Endothelial cell of umbilical vein (primary cell): Measurements from ENCODE around the gene TSPAN15. TPM values are rescaled to one million over a fixed set of nuclear protein-coding genes. Genes with fewer than 3 reads are reported as not detected.

Source experiments
- BruUV-seq: library from RNA; stranded (reverse); fragments of 400-500 nt; replicated peaks from 2 replicates; lab custom pipeline; 2021; lab: Mats Ljungman, UMichigan
- CTCF ChIA-PET: fragments of 300-600, 350-600 bp; sonication (Branson Sonifier 250); formaldehyde crosslinking; loops from one replicate; lab custom pipeline; 2021; ENCODE audit warnings: antibody characterized with exemption, inconsistent platforms; lab: Charles Lee
- POLR2A ChIA-PET: fragments of 300-600, 350-600 bp; sonication (Branson Sonifier 250); formaldehyde crosslinking; loops from one replicate; lab custom pipeline; 2021; ENCODE audit warnings: antibody characterized with exemption, inconsistent platforms; lab: Charles Lee
- DNase-seq: peaks from one replicate; pipeline ENCODE4 v3.0.0-alpha.2; 2011; ENCODE audit warnings: low read depth, low spot score
- FAIRE-seq: peaks from 2 replicates; lab custom pipeline; 2011; peaks lifted over from hg19 to GRCh38; lab: Jason Lieb, UNC
- H2AFZ ChIP-seq: 2 replicates; pipeline ENCODE4 v1.6.0; 2012; ENCODE audit warnings: low read depth, low read length, control low read depth, inconsistent platforms
- H3K27ac ChIP-seq: 2 replicates; pipeline ENCODE4 v1.5.1; 2011; ENCODE audit warnings: low read depth, mild to moderate bottlenecking, control low read depth, low read length, moderate library complexity; ENCODE audit not compliant: insufficient read depth
- H3K27me3 ChIP-seq, 2 experiments: 2 replicates each; pipeline versions ENCODE4 v1.6.0 to v1.6.1; 2011; ENCODE audit warnings: low read length in 2 of 2, mixed read lengths in 1 of 2; ENCODE audit not compliant: control insufficient read depth in 2 of 2, insufficient read depth in 2 of 2
- H3K36me3 ChIP-seq, 2 experiments: 2 replicates in 1 of 2; 3 replicates in 1 of 2; pipeline ENCODE4 v1.5.1; 2011; ENCODE audit warnings: low read length in 2 of 2, mild to moderate bottlenecking in 1 of 2, moderate library complexity in 1 of 2; ENCODE audit not compliant: control insufficient read depth in 2 of 2, insufficient read depth in 2 of 2; ENCODE audit errors: extremely low read depth in 1 of 2
- H3K4me1 ChIP-seq: 3 replicates; pipeline ENCODE4 v1.5.1; 2011; ENCODE audit warnings: mild to moderate bottlenecking, low read length; ENCODE audit not compliant: control insufficient read depth, insufficient read depth; ENCODE audit errors: extremely low read depth
- H3K4me2 ChIP-seq: 2 replicates; pipeline ENCODE4 v1.6.1; 2011; ENCODE audit warnings: low read length, control low read depth, mixed read lengths; ENCODE audit not compliant: insufficient read depth
- H3K4me3 ChIP-seq, 3 experiments: fragments of 200-600 bp in 1 of 3; sonication (generic), shearing (Covaris generic) in 1 of 3; replicated peaks in 1 of 3; 2 replicates each; pipeline ENCODE4 v1.5.1; 2011 to 2016; ENCODE audit warnings: control low read depth in 3 of 3, low read length in 3 of 3, mild to moderate bottlenecking in 2 of 3, inconsistent platforms in 1 of 3, low read depth in 1 of 3, moderate library complexity in 1 of 3; ENCODE audit not compliant: insufficient read depth in 1 of 3
- H3K79me2 ChIP-seq: 2 replicates; pipeline ENCODE4 v1.6.0; 2012; ENCODE audit warnings: low read length, inconsistent platforms; ENCODE audit not compliant: control insufficient read depth, insufficient read depth
- H3K9ac ChIP-seq: replicated peaks from 2 replicates; pipeline ENCODE3; 2011; ENCODE audit warnings: low read length, control low read depth; ENCODE audit not compliant: insufficient read depth; ENCODE audit errors: extremely low read depth
- H3K9me1 ChIP-seq: replicated peaks from 3 replicates; pipeline ENCODE4 v1.6.0; 2011; ENCODE audit warnings: mild to moderate bottlenecking, low read length; ENCODE audit not compliant: control insufficient read depth, insufficient read depth; ENCODE audit errors: extremely low read depth
- H3K9me3 ChIP-seq: replicated peaks from 2 replicates; pipeline ENCODE4 v1.5.1; 2012; ENCODE audit warnings: low read length, inconsistent platforms; ENCODE audit not compliant: control insufficient read depth, insufficient read depth
- H4K20me1 ChIP-seq: replicated peaks from 2 replicates; pipeline ENCODE3; 2011; ENCODE audit warnings: mild to moderate bottlenecking, low read length; ENCODE audit not compliant: control insufficient read depth, insufficient read depth; ENCODE audit errors: extremely low read depth
- EZH2 ChIP-seq: IDR thresholded peaks from 2 replicates; pipeline ENCODE4 v1.6.1; 2012; ENCODE audit warnings: borderline replicate concordance, low read depth, mild to moderate bottlenecking, moderate library complexity, low read length, inconsistent platforms; ENCODE audit not compliant: severe bottlenecking
- FOS ChIP-seq: IDR thresholded peaks from 2 replicates; pipeline ENCODE4 v1.6.1; 2011; ENCODE audit warnings: mild to moderate bottlenecking, low read length, moderate library complexity, borderline replicate concordance; ENCODE audit not compliant: insufficient read depth
- GATA2 ChIP-seq: IDR thresholded peaks from 2 replicates; pipeline ENCODE4 v1.7.0; 2011; ENCODE audit warnings: low read depth, mild to moderate bottlenecking, moderate library complexity, mixed read lengths, low read length; ENCODE audit not compliant: insufficient read length, insufficient read depth
- JUN ChIP-seq: IDR thresholded peaks from 2 replicates; pipeline ENCODE4 v1.6.1; 2011; ENCODE audit warnings: borderline replicate concordance, low read depth; ENCODE audit not compliant: insufficient read length, insufficient read depth
- MYC ChIP-seq: IDR thresholded peaks from one replicate; pipeline ENCODE4 v1.6.1; 2011; ENCODE audit warnings: mild to moderate bottlenecking, low read depth, low read length
- POLR2A ChIP-seq: IDR thresholded peaks from 2 replicates; pipeline ENCODE4 v1.6.1; 2012; ENCODE audit warnings: low read depth, mild to moderate bottlenecking, control low read depth, low read length
- POLR2AphosphoS5 ChIP-seq: IDR thresholded peaks from 2 replicates; pipeline ENCODE4 v1.6.1; 2012; ENCODE audit warnings: low read depth, mild to moderate bottlenecking, control low read depth, low read length, moderate library complexity; ENCODE audit not compliant: insufficient read depth
- dilution Hi-C: fragments of 300-500 bp; cut with MboI; formaldehyde crosslinking; loops from one replicate; pipeline ENCODE4 v1.15.0; 2019; ENCODE audit warnings: low sequenced_read_pairs; ENCODE audit not compliant: extremely low pct_ligation_motif_present
- intact Hi-C: fragments of 100-400 bp; cut with micrococcal nuclease; formaldehyde crosslinking; loops from one replicate; pipeline ENCODE4 v1.10.0; 2022
- polyA plus RNA-seq, 4 experiments: library from polyadenylated mRNA; depleted of rRNA in 3 of 4; stranded (reverse) in 3 of 4; unstranded in 1 of 4; fragments of >200 nt; gene quantifications; 2 replicates each; pipeline versions ENCODE4 v1.2.1 to v1.2.3, GENCODE V29; 2011 to 2012; ENCODE audit warnings: missing spikeins in 1 of 4
- total RNA-seq: library from RNA; stranded (reverse); gene quantifications from 2 replicates; pipeline ENCODE4 v1.2.3, GENCODE V29; 2021
- TF ChIP-seq, protein P1 (sequence below), 2 donors: IDR thresholded peaks; 1 replicate in 1 of 2; 2 replicates in 1 of 2; pipeline ENCODE4 v1.5.1; 2011; ENCODE audit warnings: low read length in 2 of 2, mild to moderate bottlenecking in 2 of 2, moderate library complexity in 2 of 2, control low read depth in 1 of 2, inconsistent platforms in 1 of 2, low read depth in 1 of 2; ENCODE audit not compliant: insufficient read depth in 1 of 2; ENCODE audit errors: extremely low read depth in 1 of 2
- TF ChIP-seq, protein P2 (sequence below): IDR thresholded peaks from 2 replicates; pipeline ENCODE4 v1.6.1; 2011; ENCODE audit not compliant: insufficient read depth, insufficient read length

Gene TSPAN15
- total and polyA plus RNA-seq, 2 donors (not counting 3 experiments of a cell fraction or from before 2014, with no cell fraction given) = 78.4 to 189 TPM

DNA sequence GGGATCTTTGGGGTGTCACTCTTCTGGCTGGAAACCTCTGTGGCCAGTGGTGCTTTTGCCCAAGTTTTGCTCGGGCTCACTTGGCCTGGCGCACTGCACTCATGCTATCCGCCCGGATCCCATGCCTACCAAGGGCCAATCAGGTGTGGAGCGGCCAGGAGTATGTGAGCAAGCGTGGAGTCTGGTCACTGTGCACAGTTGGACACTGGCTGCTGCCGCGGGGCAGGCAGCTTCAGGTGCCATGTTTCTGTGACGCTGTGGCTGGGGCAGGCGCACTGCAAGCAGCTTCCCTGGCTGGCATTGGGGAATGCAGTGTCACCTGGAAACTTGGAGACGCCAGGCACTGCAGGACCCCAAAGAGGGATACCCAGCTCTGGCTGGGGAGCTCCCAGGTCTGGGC is 76.7 kb downstream of the TSPAN15 start:
- no peak for FAIRE-seq

More for the DNA sequence above, 76.7 kb downstream of the TSPAN15 start:
- BruUV-seq = no TSS peak
- dilution Hi-C loops = no loop called here
- no peak overlapping the region for H3K4me2 ChIP-seq
- H3K4me1 ChIP-seq = no peaks in the 10 kb centered on the region
- H3K79me2 ChIP-seq = no peaks in the 10 kb centered on the region
- H3K9me3 ChIP-seq = no peaks in the 10 kb centered on the region
- peaks cover 4 to 10% of the 10 kb centered on the region in 2 experiments for H3K27me3 ChIP-seq
- H4K20me1 ChIP-seq = no peaks in the 10 kb centered on the region
- ChIA-PET CTCF (interaction anchor here (1.0 to 3.7 kb wide), 4 partner anchors 10 to 110 kb away, joined by 3 to 25 read pairs (median 4); no protein-coding TSS in a partner anchor), POLR2A (no interaction called here)
- intact Hi-C loops = no loop called here
- H3K9me1 ChIP-seq = no peaks in the 10 kb centered on the region
- TF ChIP-seq FOS (no peak), MYC (no peak), POLR2A (no peak), GATA2 (no peak), POLR2AphosphoS5 (no peak), JUN (no peak), EZH2 (no peak)
- TF ChIP-seq, protein P1, sequence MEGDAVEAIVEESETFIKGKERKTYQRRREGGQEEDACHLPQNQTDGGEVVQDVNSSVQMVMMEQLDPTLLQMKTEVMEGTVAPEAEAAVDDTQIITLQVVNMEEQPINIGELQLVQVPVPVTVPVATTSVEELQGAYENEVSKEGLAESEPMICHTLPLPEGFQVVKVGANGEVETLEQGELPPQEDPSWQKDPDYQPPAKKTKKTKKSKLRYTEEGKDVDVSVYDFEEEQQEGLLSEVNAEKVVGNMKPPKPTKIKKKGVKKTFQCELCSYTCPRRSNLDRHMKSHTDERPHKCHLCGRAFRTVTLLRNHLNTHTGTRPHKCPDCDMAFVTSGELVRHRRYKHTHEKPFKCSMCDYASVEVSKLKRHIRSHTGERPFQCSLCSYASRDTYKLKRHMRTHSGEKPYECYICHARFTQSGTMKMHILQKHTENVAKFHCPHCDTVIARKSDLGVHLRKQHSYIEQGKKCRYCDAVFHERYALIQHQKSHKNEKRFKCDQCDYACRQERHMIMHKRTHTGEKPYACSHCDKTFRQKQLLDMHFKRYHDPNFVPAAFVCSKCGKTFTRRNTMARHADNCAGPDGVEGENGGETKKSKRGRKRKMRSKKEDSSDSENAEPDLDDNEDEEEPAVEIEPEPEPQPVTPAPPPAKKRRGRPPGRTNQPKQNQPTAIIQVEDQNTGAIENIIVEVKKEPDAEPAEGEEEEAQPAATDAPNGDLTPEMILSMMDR (IDR thresholded peaks at IDR 0.05; ENCODE audit: extremely low read depth in 1 of 2, insufficient read depth in 1 of 2, low read depth in 1 of 2, low read length in 2 of 2) = no peak
- TF ChIP-seq, protein P2, sequence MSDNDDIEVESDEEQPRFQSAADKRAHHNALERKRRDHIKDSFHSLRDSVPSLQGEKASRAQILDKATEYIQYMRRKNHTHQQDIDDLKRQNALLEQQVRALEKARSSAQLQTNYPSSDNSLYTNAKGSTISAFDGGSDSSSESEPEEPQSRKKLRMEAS = no peak
- no peak overlapping the region for H3K4me3 ChIP-seq
- H2AFZ ChIP-seq = no peak overlapping the region
- no peak for DNase-seq
- H3K27ac ChIP-seq = no peak overlapping the region
- no peak overlapping the region for H3K9ac ChIP-seq
- H3K36me3 ChIP-seq = no peaks in the 10 kb centered on the region
